Measurements from ENCODE around the gene RASSF9. TPM values are rescaled to one million over a fixed set of nuclear protein-coding genes. Genes with fewer than 3 reads are reported as not detected.

The RASSF9 gene
- total and polyA plus RNA-seq, 5 experiments from 2014 or later, result not detected

DNA sequence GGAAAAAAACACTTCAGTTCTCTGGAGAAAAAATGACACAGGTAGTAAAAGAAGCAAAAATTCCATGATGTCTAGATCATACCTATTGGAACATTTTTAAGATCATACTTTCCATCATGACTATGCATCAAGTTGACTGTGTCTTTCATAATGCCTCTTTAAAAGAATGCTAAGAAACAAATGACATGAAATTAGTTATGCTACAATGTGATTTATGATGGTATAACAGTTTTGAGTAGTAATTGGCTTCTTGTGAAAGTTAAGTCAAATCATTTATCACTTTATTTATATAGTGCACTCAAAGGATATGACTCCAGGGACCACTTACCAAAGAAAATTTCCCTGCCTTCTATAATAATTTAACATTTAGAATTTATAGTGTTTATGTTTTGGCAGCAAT lies 28.5 kb downstream of the RASSF9 start:
- Mint-ChIP-seq H3K36me3 (no peaks in the 10 kb centered on the region), H3K27me3 (no peaks in the 10 kb centered on the region), H3K4me1 (no peaks in the 10 kb centered on the region), H3K9me3 (peaks cover 0 to 3% (median 0%) of the 10 kb centered on the region in 9 donors), H3K4me3 (no peak overlapping the region), H3K27ac (no peak overlapping the region)
- no peak for ATAC-seq
- DNase-seq, result no peak
- POLR2A ChIA-PET, result no interaction called here

DNA sequence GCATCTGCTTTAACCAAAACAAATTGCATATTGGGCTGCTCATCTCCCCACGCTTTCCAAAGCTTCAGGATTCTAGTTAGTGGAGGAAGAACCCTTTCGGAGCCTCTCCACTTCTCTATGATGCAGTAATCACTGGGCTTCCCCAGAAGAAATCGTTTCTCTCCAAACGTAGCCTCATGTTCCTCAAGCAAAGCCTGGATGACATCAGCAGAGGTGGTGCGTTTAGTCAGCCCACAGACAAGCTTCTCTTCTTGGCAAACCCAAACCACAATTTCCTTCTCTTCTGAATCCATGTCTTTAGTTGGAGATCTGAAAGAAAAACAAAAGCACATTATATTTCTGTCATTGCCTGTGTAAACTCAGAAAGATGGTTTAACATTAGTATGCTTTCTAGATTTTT lies 30.6 kb downstream of the RASSF9 start:
- Mint-ChIP-seq H3K36me3 (no peaks in the 10 kb centered on the region), H3K27me3 (no peaks in the 10 kb centered on the region), H3K4me3 (no peak overlapping the region), H3K9me3 (peaks cover 0 to 3% (median 0%) of the 10 kb centered on the region in 9 donors), H3K27ac (no peak overlapping the region), H3K4me1 (no peaks in the 10 kb centered on the region)
- no peak for ATAC-seq
- POLR2A ChIA-PET, result no interaction called here
- DNase-seq, result no peak

DNA sequence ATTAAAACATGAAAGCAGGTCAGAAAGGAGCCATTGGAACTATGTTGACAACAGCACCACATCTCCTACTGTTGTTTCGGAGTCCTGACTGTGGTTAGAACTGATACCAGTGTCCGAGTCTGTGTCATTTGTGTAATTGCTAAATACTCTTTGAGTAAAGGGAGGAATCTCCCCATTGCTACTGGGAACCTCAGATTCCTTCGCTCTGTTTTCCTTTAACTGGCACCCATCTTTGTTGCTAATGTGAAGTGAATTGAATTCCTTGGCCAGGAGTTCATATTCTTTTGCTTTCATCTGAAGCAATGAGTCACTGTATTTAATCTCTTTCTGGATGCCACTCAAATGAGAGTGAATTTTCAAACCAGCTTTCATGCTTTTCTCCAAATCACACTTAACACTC lies 31.5 kb downstream of the RASSF9 start:
- POLR2A ChIA-PET, result no interaction called here
- ATAC-seq (no peak), DNase-seq (no peak)
- no peaks in the 10 kb centered on the region for H3K27me3 Mint-ChIP-seq
- no peaks in the 10 kb centered on the region for H3K4me1 Mint-ChIP-seq
- H3K27ac Mint-ChIP-seq, result peak overlapping the region in 1 of 10 donors; percentile 87
- H3K36me3 Mint-ChIP-seq, result no peaks in the 10 kb centered on the region
- peaks cover 0 to 3% (median 0%) of the 10 kb centered on the region in 9 donors for H3K9me3 Mint-ChIP-seq
- H3K4me3 Mint-ChIP-seq, result no peak overlapping the region

DNA sequence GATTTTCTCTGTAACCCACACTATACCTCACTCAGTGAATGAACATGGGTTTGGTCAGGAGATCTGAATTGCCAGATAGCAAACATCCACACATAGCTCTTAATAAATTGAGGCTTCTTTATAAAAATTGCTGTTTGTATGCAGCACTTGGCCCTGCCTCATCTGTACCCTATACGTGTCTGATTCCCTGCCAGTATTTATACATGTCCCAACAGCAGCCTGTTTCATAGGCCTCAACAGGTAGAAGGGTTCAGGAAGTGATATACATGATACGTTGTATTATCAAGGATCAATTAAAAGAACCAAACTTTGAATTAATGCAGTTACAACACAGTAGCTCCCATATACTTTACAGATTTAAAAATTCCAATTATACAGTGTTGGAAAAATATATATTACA lies 32.3 kb downstream of the RASSF9 start:
- POLR2A ChIA-PET, result no interaction called here
- ATAC-seq (no peak), DNase-seq (no peak)
- H3K36me3 Mint-ChIP-seq, result no peaks in the 10 kb centered on the region
- no peak overlapping the region for H3K4me3 Mint-ChIP-seq
- peaks cover 0 to 3% (median 0%) of the 10 kb centered on the region in 9 donors for H3K9me3 Mint-ChIP-seq
- no peaks in the 10 kb centered on the region for H3K27me3 Mint-ChIP-seq
- no peak overlapping the region for H3K27ac Mint-ChIP-seq
- H3K4me1 Mint-ChIP-seq, result no peaks in the 10 kb centered on the region

DNA sequence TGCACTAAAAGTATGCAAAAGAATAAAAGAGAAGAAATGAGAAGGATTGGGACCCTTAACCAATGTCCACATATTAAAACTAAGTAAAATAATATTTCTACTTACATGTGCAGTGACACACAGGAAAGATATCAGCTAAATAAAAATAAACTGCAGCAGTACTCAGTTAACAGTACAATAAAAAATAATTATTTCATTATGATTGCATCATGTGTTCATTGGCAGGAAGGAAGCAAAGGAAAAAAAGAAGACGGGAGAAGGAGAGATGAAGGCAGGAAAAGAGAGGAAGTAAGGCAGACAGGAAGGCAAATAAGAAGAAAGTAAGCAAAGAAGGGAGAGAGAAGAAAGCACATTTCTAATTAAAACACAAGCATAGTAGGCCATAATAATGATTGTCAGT lies 33.0 kb downstream of the RASSF9 start:
- ATAC-seq, result no peak
- Mint-ChIP-seq H3K4me1 (no peaks in the 10 kb centered on the region), H3K27ac (no peak overlapping the region), H3K36me3 (no peaks in the 10 kb centered on the region), H3K27me3 (no peaks in the 10 kb centered on the region), H3K4me3 (no peak overlapping the region), H3K9me3 (peaks cover 0 to 3% (median 0%) of the 10 kb centered on the region in 9 donors)
- POLR2A ChIA-PET, result no interaction called here
- DNase-seq, result no peak

DNA sequence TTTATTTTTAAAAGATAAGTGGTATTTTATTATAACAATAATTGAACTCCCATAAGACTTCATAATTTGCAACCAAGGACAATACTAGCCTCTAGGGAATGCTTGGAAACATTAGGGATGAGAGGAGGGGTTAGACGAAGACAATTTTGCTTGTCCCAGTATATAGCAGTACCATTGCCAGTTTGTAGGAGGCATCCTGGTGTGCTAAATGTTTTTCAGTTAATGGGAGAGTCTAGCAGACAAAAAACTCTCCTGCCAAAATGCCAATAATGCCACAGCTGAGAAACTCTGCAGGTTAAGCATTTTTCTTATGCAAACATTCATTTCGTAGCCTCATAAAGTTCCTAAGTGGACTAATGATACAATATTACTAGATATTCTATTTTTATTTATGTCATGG lies 38.1 kb downstream of the RASSF9 start:
- POLR2A ChIA-PET, result no interaction called here
- Mint-ChIP-seq H3K36me3 (no peaks in the 10 kb centered on the region), H3K9me3 (peaks cover 0 to 3% (median 0%) of the 10 kb centered on the region in 9 donors), H3K4me3 (no peak overlapping the region), H3K27ac (no peak overlapping the region), H3K4me1 (no peaks in the 10 kb centered on the region), H3K27me3 (no peaks in the 10 kb centered on the region)
- DNase-seq (no peak), ATAC-seq (no peak)

DNA sequence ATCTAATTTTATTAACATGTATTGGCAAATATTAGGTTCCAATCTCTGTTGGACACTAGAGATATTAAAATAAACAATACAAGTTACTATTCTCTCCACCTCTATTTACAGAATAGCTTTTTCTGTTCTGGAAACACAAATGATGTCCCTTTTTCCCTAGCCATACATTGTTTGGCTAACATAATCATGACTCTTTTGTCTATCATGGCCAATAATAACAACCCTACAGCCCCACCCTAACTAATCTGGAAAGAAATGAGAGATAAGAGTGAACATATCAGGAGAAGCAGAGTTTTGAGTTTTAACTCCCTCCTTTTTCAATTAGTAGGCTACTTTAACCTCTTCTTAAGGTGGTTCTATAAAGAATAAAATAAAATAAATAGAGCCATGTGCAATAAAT lies 40.2 kb downstream of the RASSF9 start:
- H3K27me3 Mint-ChIP-seq, result no peaks in the 10 kb centered on the region
- DNase-seq (no peak), ATAC-seq (no peak)
- no peaks in the 10 kb centered on the region for H3K36me3 Mint-ChIP-seq
- H3K4me3 Mint-ChIP-seq, result no peak overlapping the region
- no peaks in the 10 kb centered on the region for H3K4me1 Mint-ChIP-seq
- peaks cover 0 to 3% (median 0%) of the 10 kb centered on the region in 9 donors for H3K9me3 Mint-ChIP-seq
- H3K27ac Mint-ChIP-seq, result no peak overlapping the region
- POLR2A ChIA-PET, result no interaction called here

DNA sequence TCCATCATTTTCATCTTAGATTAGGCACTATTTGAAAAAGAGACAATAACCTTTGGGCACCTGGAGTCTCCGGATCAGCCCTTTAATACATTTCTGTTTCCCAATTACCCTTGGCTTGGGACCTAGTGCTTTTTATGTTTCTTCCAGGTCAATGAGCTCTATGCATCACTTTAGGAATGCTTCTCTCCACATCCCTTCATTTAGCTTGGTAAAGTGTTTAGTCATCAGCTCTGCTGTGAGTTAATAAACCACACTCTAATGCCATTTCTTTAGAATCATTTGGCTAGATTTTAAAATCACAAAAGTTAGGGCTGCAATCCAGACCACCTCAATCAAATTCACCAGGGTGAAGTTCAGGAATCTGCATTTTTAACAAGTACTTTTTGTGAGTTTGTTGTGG lies 41.7 kb downstream of the RASSF9 start:
- Mint-ChIP-seq H3K27ac (no peak overlapping the region), H3K4me1 (no peaks in the 10 kb centered on the region), H3K4me3 (no peak overlapping the region), H3K27me3 (no peaks in the 10 kb centered on the region), H3K36me3 (no peaks in the 10 kb centered on the region), H3K9me3 (peaks cover 0 to 3% (median 0%) of the 10 kb centered on the region in 9 donors)
- POLR2A ChIA-PET, result no interaction called here
- DNase-seq, result no peak
- no peak for ATAC-seq

DNA sequence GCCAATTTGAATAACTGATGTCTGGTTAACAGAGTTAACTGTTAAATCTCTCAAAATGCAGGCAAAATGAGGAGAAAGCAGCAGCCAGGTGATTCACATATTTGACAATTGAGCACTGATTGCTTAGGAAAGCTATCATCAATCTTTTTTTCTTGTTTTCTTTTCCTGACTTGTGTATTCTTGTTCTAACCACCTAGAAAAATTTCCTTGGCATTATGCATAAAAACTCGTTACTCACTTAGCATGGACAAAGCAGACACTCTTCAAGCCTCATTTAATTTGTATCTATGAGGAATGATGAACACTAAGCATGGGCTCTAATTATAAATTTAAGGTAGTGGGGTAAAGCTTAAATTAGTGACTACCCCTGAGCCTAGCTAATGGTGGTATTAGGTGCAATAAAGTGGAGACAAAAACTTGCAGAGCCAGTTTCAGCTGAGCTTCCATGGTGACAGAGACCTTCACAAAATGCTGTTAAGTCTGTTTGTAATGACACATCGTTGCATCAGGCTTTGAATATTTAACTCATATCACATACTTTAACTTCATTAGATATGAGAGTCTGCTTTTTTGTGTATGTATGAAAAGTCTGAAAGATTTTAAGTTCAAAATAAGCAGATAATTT lies 52.0 kb downstream of the RASSF9 start:
- H3K36me3 Mint-ChIP-seq, result no peaks in the 10 kb centered on the region
- peaks cover 0 to 8% (median 1%) of the 10 kb centered on the region in 9 donors for H3K9me3 Mint-ChIP-seq
- H3K27me3 Mint-ChIP-seq, result peaks cover 0 to 5% (median 0%) of the 10 kb centered on the region in 5 donors
- no peak for ATAC-seq
- no peaks in the 10 kb centered on the region for H3K4me1 Mint-ChIP-seq
- DNase-seq, result no peak
- POLR2A ChIA-PET, result no interaction called here
- H3K4me3 Mint-ChIP-seq, result no peak overlapping the region
- no peak overlapping the region for H3K27ac Mint-ChIP-seq

DNA sequence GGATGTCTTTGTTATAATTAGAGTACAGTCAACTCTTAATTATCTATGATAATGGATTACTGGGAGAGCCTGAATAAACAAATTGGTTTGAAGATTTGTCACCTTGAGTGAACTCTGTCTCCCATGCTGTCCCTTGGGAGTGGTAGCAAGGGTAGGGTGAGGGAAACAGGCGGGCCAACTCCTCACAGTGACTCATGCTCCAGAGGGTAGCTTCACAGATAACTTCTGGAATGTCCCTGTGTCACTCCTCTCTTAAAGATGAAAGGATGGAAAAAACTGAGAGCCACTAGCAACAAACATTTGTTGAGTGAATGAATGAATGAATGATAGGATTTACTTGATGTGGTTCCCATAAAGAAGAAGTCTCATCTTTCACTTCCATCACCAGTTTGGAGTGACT lies 53.5 kb downstream of the RASSF9 start:
- Mint-ChIP-seq H3K27me3 (peaks cover 0 to 8% (median 0%) of the 10 kb centered on the region in 5 donors), H3K36me3 (no peaks in the 10 kb centered on the region), H3K4me1 (no peaks in the 10 kb centered on the region), H3K27ac (no peak overlapping the region), H3K4me3 (no peak overlapping the region), H3K9me3 (peaks cover 0 to 8% (median 1%) of the 10 kb centered on the region in 9 donors)
- no peak for DNase-seq
- POLR2A ChIA-PET, result no interaction called here
- ATAC-seq, result no peak

DNA sequence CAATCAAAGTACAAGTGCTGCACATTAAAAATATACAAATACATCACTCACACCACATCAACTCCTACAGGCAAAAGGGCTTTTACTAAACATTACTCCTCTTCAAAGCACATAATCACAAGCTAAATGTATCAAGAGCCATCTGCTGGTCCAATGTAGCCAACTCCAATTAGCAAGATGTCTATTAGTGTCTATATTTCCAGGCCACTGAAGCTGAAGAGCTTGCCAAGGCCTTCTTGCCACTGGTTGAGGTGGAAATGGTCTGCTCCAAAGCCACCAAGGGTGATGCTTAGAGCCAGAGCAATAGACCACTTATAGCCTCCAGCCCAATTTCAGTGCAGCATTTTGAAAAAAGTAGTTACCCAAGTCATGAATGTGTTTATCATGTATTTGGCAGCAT lies 54.4 kb downstream of the RASSF9 start:
- peaks cover 0 to 8% (median 0%) of the 10 kb centered on the region in 9 donors for H3K9me3 Mint-ChIP-seq
- no peak for ATAC-seq
- H3K27ac Mint-ChIP-seq, result no peak overlapping the region
- H3K4me1 Mint-ChIP-seq, result no peaks in the 10 kb centered on the region
- H3K4me3 Mint-ChIP-seq, result no peak overlapping the region
- no peak for DNase-seq
- POLR2A ChIA-PET, result no interaction called here
- H3K36me3 Mint-ChIP-seq, result no peaks in the 10 kb centered on the region
- H3K27me3 Mint-ChIP-seq, result peaks cover 0 to 7% (median 0%) of the 10 kb centered on the region in 5 donors

DNA sequence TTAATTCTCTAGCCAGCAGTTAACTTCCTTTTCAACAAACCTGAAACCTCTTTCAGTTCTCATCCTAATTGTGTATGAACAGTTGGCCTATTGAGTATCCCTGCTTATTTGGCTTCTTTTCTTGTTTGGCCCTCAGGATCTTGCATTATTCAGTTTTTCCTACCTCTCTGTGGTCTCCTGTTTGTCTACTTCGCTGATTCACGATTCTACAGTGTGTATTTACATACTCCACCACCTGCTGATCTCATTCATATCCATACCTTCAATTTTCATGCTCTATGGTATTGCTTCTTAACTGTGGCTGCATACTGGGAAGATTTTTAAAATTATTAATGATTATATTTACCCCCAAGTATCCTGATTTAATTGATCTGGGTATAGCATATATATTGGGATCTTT lies 56.4 kb downstream of the RASSF9 start:
- Mint-ChIP-seq H3K27ac (no peak overlapping the region), H3K27me3 (peaks cover 0 to 3% (median 0%) of the 10 kb centered on the region in 5 donors), H3K4me1 (no peaks in the 10 kb centered on the region), H3K36me3 (no peaks in the 10 kb centered on the region), H3K4me3 (no peak overlapping the region), H3K9me3 (peaks cover 0 to 3% (median 0%) of the 10 kb centered on the region in 9 donors)
- POLR2A ChIA-PET, result no interaction called here
- DNase-seq, result no peak
- no peak for ATAC-seq

DNA sequence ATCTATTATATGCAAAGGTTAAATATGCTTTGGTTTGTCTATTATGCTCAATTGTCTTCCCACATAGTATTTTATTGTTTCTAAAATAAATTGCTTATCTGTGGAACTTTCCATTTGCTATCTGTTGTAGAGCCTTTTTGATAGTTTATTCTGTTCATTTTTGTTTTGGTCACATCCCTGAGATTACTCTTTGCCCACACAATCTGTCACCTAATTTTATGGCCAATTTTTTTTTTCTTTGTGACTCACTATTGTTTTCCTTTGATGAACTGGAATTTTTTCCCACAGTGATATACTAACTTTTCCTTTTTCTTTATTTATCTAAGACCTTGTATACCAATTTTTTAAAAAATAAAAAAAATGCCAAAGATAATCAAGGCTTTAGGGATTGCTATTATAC lies 61.1 kb downstream of the RASSF9 start:
- no peak for DNase-seq
- ATAC-seq, result no peak
- no peaks in the 10 kb centered on the region for H3K36me3 Mint-ChIP-seq
- H3K27me3 Mint-ChIP-seq, result peaks cover 0 to 3% (median 0%) of the 10 kb centered on the region in 5 donors
- POLR2A ChIA-PET, result no interaction called here
- H3K27ac Mint-ChIP-seq, result no peak overlapping the region
- H3K9me3 Mint-ChIP-seq, result peaks cover 0 to 13% (median 0%) of the 10 kb centered on the region in 9 donors
- H3K4me1 Mint-ChIP-seq, result no peaks in the 10 kb centered on the region
- no peak overlapping the region for H3K4me3 Mint-ChIP-seq

DNA sequence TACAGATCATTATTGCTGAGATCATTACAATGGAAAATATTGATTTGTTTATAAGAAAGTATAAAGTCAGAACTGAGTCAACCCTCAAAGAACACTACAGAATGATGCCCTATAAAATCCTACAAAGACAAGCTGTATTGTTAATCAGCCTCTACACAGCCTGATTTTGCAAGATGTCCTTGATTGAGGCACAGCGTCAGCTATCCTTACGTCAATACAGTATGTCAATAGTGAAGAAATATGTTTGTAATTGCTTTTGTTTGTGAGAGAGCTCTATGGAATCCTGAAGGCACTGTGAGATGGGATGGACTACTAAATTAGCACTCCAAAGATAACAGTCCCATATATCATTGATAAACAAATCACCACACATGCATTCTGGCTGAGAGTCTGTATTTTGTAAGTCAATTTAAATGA lies 70.7 kb downstream of the RASSF9 start:
- no peak overlapping the region for H3K27ac Mint-ChIP-seq
- ATAC-seq (no peak), DNase-seq (no peak)
- no peaks in the 10 kb centered on the region for H3K27me3 Mint-ChIP-seq
- H3K4me1 Mint-ChIP-seq, result no peaks in the 10 kb centered on the region
- no peak overlapping the region for H3K4me3 Mint-ChIP-seq
- peaks cover 0 to 7% (median 0%) of the 10 kb centered on the region in 9 donors for H3K9me3 Mint-ChIP-seq
- POLR2A ChIA-PET, result no interaction called here
- no peaks in the 10 kb centered on the region for H3K36me3 Mint-ChIP-seq
